BJ (cell line): ENCODE data around the gene SYT6. TPM values are rescaled to one million over a fixed set of nuclear protein-coding genes. Genes with fewer than 3 reads are reported as not detected.
"Not testable (repeated sequence)": the region's sequence is repeated elsewhere in the genome, so short reads cannot be mapped to it uniquely, and the experiment has no call there.

ENCODE experiments used
- CTCF ChIA-PET: fragments of 350-600 bp; formaldehyde crosslinking; extraction: SDS; loops from one replicate; lab custom pipeline; 2021; ENCODE audit warnings: antibody characterized with exemption, inconsistent platforms; lab: Yijun Ruan, JAX
- POLR2A ChIA-PET: fragments of 300-600 bp; sonication (Branson Sonifier 250); formaldehyde crosslinking; extraction: SDS; loops from one replicate; lab custom pipeline; 2021; ENCODE audit warnings: antibody characterized with exemption; lab: Charles Lee
- DNase-seq: peaks from one replicate; pipeline ENCODE4 v3.0.0-alpha.2; 2011; ENCODE audit warnings: low read depth
- H3K27me3 ChIP-seq: 2 replicates; pipeline ENCODE4 v1.6.0; 2011; ENCODE audit warnings: low read length; ENCODE audit not compliant: control insufficient read depth, insufficient read depth
- H3K36me3 ChIP-seq: 2 replicates; pipeline ENCODE4 v1.5.1; 2011; ENCODE audit warnings: low read length; ENCODE audit not compliant: control insufficient read depth, insufficient read depth
- H3K4me3 ChIP-seq: 2 replicates; pipeline ENCODE4 v1.5.1; 2011; ENCODE audit warnings: low read depth, mild to moderate bottlenecking, control low read depth, low read length
- polyA plus RNA-seq: library from polyadenylated mRNA; depleted of rRNA; stranded (reverse); fragments of >200 nt; gene quantifications from 2 replicates; pipeline ENCODE4 v1.2.3, GENCODE V29; 2011
- TF ChIP-seq, protein P1 (sequence below): IDR thresholded peaks from 2 replicates; pipeline ENCODE4 v1.5.1; 2011; ENCODE audit warnings: low read depth, mild to moderate bottlenecking, control low read depth, inconsistent platforms, low read length, moderate library complexity; ENCODE audit not compliant: insufficient read depth

SYT6 gene
- polyA plus RNA-seq, 1 experiment: not detected

DNA sequence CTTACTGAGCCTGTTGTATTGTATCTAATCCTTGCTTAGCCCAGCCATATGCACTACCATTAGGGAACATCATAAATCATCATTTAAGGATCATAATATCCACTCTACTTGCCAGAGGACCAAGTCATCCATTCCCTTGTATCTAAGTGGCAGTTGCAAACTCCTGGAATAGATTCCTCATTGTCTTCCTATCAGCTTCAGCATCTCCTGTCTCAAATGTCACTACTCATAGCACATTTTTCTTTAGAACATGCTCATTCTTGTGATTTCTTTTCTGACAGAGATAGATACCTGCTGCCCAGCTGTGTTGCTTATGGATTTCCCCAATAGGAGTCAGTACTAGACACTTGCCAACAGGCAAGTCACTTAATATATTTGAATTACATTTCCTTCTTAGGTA, 90.1 kb downstream of the SYT6 start:
- Histone ChIP-seq H3K4me3 (no peak overlapping the region), H3K36me3 (no peaks in the 10 kb centered on the region), H3K27me3 (no peaks in the 10 kb centered on the region)
- TF ChIP-seq, protein P1, sequence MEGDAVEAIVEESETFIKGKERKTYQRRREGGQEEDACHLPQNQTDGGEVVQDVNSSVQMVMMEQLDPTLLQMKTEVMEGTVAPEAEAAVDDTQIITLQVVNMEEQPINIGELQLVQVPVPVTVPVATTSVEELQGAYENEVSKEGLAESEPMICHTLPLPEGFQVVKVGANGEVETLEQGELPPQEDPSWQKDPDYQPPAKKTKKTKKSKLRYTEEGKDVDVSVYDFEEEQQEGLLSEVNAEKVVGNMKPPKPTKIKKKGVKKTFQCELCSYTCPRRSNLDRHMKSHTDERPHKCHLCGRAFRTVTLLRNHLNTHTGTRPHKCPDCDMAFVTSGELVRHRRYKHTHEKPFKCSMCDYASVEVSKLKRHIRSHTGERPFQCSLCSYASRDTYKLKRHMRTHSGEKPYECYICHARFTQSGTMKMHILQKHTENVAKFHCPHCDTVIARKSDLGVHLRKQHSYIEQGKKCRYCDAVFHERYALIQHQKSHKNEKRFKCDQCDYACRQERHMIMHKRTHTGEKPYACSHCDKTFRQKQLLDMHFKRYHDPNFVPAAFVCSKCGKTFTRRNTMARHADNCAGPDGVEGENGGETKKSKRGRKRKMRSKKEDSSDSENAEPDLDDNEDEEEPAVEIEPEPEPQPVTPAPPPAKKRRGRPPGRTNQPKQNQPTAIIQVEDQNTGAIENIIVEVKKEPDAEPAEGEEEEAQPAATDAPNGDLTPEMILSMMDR: no peak
- ChIA-PET POLR2A (no interaction called here), CTCF (interaction anchor here (1.6 to 1.8 kb wide), 2 partner anchors 10 to 219 kb away, joined by 4 to 5 read pairs; no protein-coding TSS in a partner anchor)
- DNase-seq: no peak

DNA sequence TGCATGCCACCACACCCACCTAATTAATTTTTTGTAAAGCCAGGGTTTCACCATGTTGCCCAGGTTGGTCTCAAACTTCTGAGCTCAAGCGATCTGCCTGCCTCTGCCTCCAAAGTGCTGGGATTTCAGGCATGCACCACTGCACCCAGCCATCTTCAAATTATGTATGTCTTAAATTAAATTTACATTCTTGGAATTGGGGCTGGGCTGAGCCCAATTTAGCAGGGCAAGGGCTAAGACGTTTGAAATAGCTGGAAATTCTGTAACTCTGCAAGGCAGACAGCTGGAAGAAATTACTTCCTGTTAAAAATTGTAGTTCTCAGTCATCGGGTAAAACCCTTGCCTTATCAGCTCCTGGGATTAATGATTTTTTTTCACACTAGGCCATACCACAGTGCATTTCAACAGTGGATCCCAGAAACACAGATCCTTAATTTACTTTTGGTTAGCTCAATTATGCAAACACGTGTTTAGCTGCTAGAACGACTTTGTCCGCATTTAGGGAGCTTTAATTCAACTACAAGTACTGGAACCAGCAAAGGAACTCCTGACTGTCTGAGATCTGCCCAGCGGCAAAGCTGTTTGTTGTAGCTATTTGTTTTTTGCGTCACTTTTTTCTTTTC, 91.1 kb downstream of the SYT6 start:
- Histone ChIP-seq H3K4me3 (no peak overlapping the region), H3K27me3 (no peaks in the 10 kb centered on the region), H3K36me3 (no peaks in the 10 kb centered on the region)
- TF ChIP-seq, protein P1: no peak
- no peak for DNase-seq
- POLR2A ChIA-PET: no interaction called here
- CTCF ChIA-PET: interaction anchor here (1.6 to 1.8 kb wide), 2 partner anchors 9 to 220 kb away, joined by 4 to 5 read pairs; no protein-coding TSS in a partner anchor

DNA sequence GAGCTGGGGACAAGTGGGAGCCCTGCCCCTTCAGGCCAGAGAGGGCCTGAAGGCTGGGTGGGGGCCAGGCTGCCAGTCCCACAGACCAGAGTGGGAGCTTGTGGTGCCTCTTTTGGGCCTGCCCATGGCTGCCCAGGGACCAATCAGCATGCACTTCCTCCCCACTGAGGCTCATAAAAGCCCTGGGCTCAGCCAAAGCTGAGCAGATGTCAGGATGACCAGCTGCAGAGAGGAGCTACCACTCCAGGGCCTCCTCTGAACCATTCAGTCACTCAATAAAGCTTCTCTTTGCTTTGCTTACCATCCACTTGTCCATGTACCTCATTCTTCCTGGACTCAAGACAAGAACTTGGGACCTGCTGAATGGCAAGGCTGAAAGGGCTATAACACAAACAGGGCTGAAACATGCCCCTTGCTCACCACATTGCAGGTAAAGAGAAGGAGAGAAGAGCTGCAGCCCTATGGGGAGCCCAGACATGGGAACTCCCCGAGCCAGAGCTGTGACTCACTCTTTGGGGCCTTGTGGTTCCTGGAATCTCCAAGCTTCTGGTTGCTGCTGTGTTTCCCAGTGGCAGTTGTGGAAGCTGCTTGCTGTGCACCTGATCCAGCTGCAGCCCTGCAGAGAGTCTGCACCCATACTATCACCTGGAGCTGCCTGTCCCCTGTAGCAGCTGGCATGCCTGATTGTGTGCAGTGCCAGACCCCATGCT, 92.4 kb downstream of the SYT6 start:
- Histone ChIP-seq H3K4me3 (no peak overlapping the region), H3K36me3 (no peaks in the 10 kb centered on the region), H3K27me3 (no peaks in the 10 kb centered on the region)
- DNase-seq: no peak
- CTCF ChIA-PET: no interaction called here
- POLR2A ChIA-PET: no interaction called here
- TF ChIP-seq, protein P1: no peak

DNA sequence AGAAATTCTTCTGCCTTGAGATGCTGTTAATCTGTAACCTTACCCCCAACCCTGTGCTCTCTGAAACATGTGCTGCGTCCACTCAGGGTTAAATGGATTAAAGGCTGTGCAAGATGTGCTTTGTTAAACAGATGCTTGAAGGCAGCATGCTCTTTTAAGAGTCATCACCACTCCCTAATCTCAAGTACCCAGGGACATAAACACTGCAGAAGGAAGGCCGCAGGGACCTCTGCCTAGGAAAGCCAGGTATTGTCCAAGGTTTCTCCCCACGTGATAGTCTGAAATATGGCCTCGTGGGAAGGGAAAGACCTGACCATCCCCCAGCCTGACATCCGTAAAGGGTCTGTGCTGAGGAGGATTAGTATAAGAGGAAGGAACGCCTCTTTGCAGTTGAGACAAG, 95.4 kb downstream of the SYT6 start:
- DNase-seq, H3K36me3 ChIP-seq, CTCF ChIA-PET, H3K27me3 ChIP-seq, H3K4me3 ChIP-seq, POLR2A ChIA-PET: not testable (repeated sequence)

DNA sequence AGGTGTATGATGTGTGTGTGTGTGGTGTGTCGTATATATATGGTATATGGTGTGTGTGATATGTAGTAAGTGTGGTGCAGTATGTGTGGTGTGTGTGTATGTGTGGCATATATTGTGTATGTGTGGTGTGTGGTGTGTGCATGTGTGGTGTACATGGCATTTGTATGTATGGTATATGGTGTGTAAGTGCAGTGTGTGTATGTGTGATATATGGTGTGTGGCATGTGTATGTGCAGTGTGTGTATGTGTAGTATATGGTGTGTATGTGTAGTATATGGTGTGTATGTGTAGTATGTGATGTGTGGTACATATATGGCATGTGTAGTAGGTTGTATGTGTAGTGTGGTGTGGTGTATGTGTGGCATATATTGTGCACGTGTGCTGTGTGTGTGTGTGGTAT, 99.5 kb downstream of the SYT6 start:
- TF ChIP-seq, protein P1: no peak
- POLR2A ChIA-PET: no interaction called here
- Histone ChIP-seq H3K36me3 (no peaks in the 10 kb centered on the region), H3K4me3 (no peak overlapping the region), H3K27me3 (peaks cover 3% of the 10 kb centered on the region; the same call in 1 of the 2 replicates)
- CTCF ChIA-PET: interaction anchor here (0.6 to 1.6 kb wide), 2 partner anchors 9 to 92 kb away, joined by 3 to 4 read pairs; no protein-coding TSS in a partner anchor
- no peak for DNase-seq
